B cell (primary cell): ENCODE data around the gene MPDZ. TPM values are rescaled to one million over a fixed set of nuclear protein-coding genes. Genes with fewer than 3 reads are reported as not detected.

Experiments used
- ATAC-seq: fragments of 200-7000 bp; cut with Tn5 transposase; one replicate; pipeline ENCODE4 v1.10.0; 2021; ENCODE audit warnings: low read depth, mild to moderate bottlenecking, moderate number of reproducible peaks, moderate library complexity
- CTCF ChIA-PET: fragments of 350-600 bp; sonication (Branson Sonifier 250); formaldehyde crosslinking; loops from one replicate; lab custom pipeline; 2021; ENCODE audit warnings: antibody characterized with exemption, inconsistent platforms; lab: Charles Lee
- POLR2A ChIA-PET: fragments of 350-600 bp; sonication (Branson Sonifier 250); formaldehyde crosslinking; loops from one replicate; lab custom pipeline; 2021; ENCODE audit warnings: antibody characterized with exemption; lab: Charles Lee
- DNase-seq: peaks from one replicate; pipeline ENCODE4 v3.0.0; 2013
- H2AFZ ChIP-seq: 2 replicates; pipeline ENCODE4 v1.6.1; 2012; ENCODE audit warnings: mild to moderate bottlenecking, low read depth, low read length; ENCODE audit not compliant: insufficient read depth, poor library complexity, severe bottlenecking
- H3K27ac ChIP-seq, 2 donors: 1 replicate in 1 of 2; 2 replicates in 1 of 2; pipeline ENCODE4 v1.5.1; 2012 to 2013; ENCODE audit warnings: low read length in 2 of 2, mild to moderate bottlenecking in 2 of 2, moderate library complexity in 1 of 2
- H3K27me3 ChIP-seq, 4 experiments: fragments of 200-600 bp in 1 of 4; sonication (generic) in 1 of 4; replicated peaks in 1 of 4; 1 replicate in 2 of 4; 2 replicates in 2 of 4; pipeline versions ENCODE4 v1.6.1 to v1.7.0; 2013 to 2016; ENCODE audit warnings: low read length in 3 of 4, mild to moderate bottlenecking in 2 of 4, mixed read lengths in 1 of 4, moderate library complexity in 1 of 4; ENCODE audit not compliant: insufficient read depth in 4 of 4, control insufficient read depth in 3 of 4; ENCODE audit errors: control extremely low read depth in 1 of 4
- H3K36me3 ChIP-seq, 2 experiments: replicated peaks in 1 of 2; 1 replicate in 1 of 2; 2 replicates in 1 of 2; pipeline versions ENCODE4 v1.6.1 to v1.7.1; 2013; ENCODE audit warnings: low read length in 1 of 2; ENCODE audit not compliant: insufficient read depth in 2 of 2, control insufficient read depth in 1 of 2; ENCODE audit errors: control extremely low read depth in 1 of 2, extremely low read depth in 1 of 2
- H3K4me1 ChIP-seq, 2 donors: fragments of 200-600 bp in 1 of 2; sonication (generic) in 1 of 2; 1 replicate in 1 of 2; 2 replicates in 1 of 2; pipeline versions ENCODE4 v1.5.1 to v1.6.1; 2013 to 2017; ENCODE audit warnings: low read length in 2 of 2; ENCODE audit not compliant: control insufficient read depth in 2 of 2, insufficient read depth in 2 of 2
- H3K4me2 ChIP-seq: replicated peaks from 2 replicates; pipeline ENCODE3; 2012; ENCODE audit warnings: mild to moderate bottlenecking, low read depth, low read length; ENCODE audit not compliant: poor library complexity, severe bottlenecking
- H3K4me3 ChIP-seq, 5 experiments: fragments of 200-600 bp in 1 of 5; sonication (generic) in 1 of 5; 1 replicate in 3 of 5; 2 replicates in 2 of 5; pipeline versions ENCODE4 v1.5.1 to v1.7.0; 2011 to 2016; ENCODE audit warnings: low read length in 4 of 5, mild to moderate bottlenecking in 4 of 5, low read depth in 2 of 5, control low read depth in 1 of 5, moderate library complexity in 1 of 5; ENCODE audit not compliant: insufficient read depth in 1 of 5; ENCODE audit errors: control extremely low read depth in 1 of 5, extremely low read depth in 1 of 5
- H3K79me2 ChIP-seq: fragments of 200-600 bp; sonication (generic); one replicate; pipeline ENCODE4 v1.6.0; 2016; ENCODE audit warnings: low read length; ENCODE audit not compliant: control insufficient read depth, insufficient read depth
- H3K9ac ChIP-seq: fragments of 200-600 bp; sonication (generic); 2 replicates; pipeline ENCODE4 v1.6.1; 2017; ENCODE audit warnings: mild to moderate bottlenecking, low read length, moderate library complexity
- H3K9me3 ChIP-seq, 3 donors: one replicate each; pipeline versions ENCODE4 v1.6.1 to v1.7.1; 2013; ENCODE audit warnings: low read length in 2 of 3; ENCODE audit not compliant: control insufficient read depth in 2 of 3, insufficient read depth in 1 of 3; ENCODE audit errors: control extremely low read depth in 1 of 3
- H4K20me1 ChIP-seq: 2 replicates; pipeline ENCODE4 v1.6.0; 2012; ENCODE audit warnings: mild to moderate bottlenecking, low read length; ENCODE audit not compliant: insufficient read depth, control insufficient read depth, poor library complexity, severe bottlenecking
- H3K27ac Mint-ChIP-seq: one replicate; pipeline ENCODE4 v1.8.0; 2021; ENCODE audit warnings: mixed read lengths
- H3K27me3 Mint-ChIP-seq: one replicate; pipeline ENCODE4 v1.8.0; 2021; ENCODE audit warnings: mixed read lengths
- H3K4me1 Mint-ChIP-seq: one replicate; pipeline ENCODE4 v1.8.0; 2021; ENCODE audit warnings: mixed read lengths
- H3K4me3 Mint-ChIP-seq: one replicate; pipeline ENCODE4 v1.8.0; 2021; ENCODE audit warnings: mixed read lengths
- H3K9me3 Mint-ChIP-seq: one replicate; pipeline ENCODE4 v1.8.0; 2022; ENCODE audit warnings: mixed read lengths; ENCODE audit not compliant: insufficient read depth
- EZH2 ChIP-seq: IDR thresholded peaks from 2 replicates; pipeline ENCODE4 v1.6.1; 2012; ENCODE audit warnings: borderline replicate concordance, low read depth, mild to moderate bottlenecking, moderate library complexity, low read length; ENCODE audit not compliant: insufficient read depth, poor library complexity, severe bottlenecking
- WGBS: methylation state at CpG from one replicate; pipeline ENCODE4 v1.1.5; 2013; ENCODE audit warnings: missing lambda C conversion rate; ENCODE audit not compliant: insufficient coverage; 5-methylcytosine and 5-hydroxymethylcytosine counted together
- intact Hi-C: fragments of 100-400 bp; cut with micrococcal nuclease; formaldehyde crosslinking; loops from one replicate; pipeline ENCODE4 v1.10.0; 2022
- polyA plus RNA-seq: library from polyadenylated mRNA; depleted of rRNA; stranded (reverse); fragments of >200 nt; gene quantifications from 2 replicates; pipeline ENCODE4 v1.2.3, GENCODE V29; 2012
- total RNA-seq, 2 donors: library from RNA; stranded (reverse); fragments of 120-200 nt in 1 of 2; gene quantifications; 1 replicate in 1 of 2; 2 replicates in 1 of 2; pipeline versions ENCODE4 v1.2.3 to v1.2.4, GENCODE V29; 2013 to 2022
- TF ChIP-seq, protein P1 (sequence below): fragments of 200-600 bp; IDR thresholded peaks from one replicate; pipeline ENCODE4 v1.8.0; 2022; ENCODE audit warnings: antibody characterized with exemption, mild to moderate bottlenecking

Gene MPDZ
- total and polyA plus RNA-seq, 2 donors (not counting 1 experiment from before 2014, with no cell fraction given) = not detected

DNA sequence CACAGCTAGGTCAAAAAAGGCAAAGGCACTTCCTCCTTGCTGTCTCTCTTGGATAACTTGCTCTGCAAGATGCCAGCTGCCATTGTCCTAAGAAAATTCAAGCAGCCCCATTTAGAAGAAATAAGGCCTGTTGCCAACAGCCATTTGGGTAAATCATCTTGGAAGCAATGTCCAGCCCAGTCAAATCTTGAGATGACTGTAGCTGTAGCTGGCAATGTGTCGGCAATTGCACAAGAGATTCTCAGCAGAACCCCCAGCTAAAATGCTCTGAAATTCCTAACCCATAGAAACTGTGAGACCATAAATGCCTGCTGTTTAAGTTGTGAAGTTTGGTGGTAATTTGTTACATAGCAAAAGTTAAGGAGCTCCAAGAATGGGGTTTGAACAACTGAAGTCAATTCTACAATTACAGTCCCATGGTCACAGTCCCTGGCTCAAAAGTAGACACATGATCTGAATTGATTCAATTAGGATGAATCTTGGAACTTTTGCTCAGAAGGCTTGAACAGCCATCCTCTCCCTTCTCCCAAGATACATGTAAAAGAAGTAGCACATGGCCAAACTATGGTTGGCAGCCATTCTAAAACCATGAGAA lies 151.1 kb downstream of the MPDZ start:
- no peak for ATAC-seq
- peaks cover 3% of the 10 kb centered on the region for H3K9me3 Mint-ChIP-seq
- CTCF ChIA-PET = no interaction called here

DNA sequence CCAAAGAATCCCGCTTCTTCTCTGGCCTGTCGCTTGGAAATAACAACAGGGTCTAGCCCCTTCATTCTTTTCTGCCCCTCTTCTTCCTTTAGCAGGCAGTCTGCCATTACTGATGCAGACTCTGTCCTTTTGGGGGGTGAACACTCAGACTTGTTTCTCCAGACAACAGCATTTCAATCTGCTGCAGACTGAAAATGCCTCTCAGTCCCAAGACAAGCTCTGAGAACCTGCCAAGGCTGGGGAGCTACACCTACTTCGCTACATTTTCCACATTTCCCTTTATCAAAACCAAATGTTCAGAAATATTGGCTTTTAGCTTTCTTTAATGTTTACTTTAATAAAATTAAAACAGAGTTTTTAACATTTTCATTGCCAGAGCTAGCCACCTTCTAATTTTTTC lies 152.4 kb downstream of the MPDZ start:
- Histone ChIP-seq H3K4me1 (no peaks in the 10 kb centered on the region), H3K27ac (no peak overlapping the region), H3K4me2 (no peak overlapping the region), H3K4me3 (no peak overlapping the region), H3K79me2 (no peaks in the 10 kb centered on the region), H3K27me3 (no peaks in the 10 kb centered on the region), H2AFZ (no peak overlapping the region), H3K9ac (no peak overlapping the region), H3K36me3 (no peaks in the 10 kb centered on the region), H3K9me3 (no peaks in the 10 kb centered on the region), H4K20me1 (no peaks in the 10 kb centered on the region)
- Mint-ChIP-seq H3K9me3 (peaks cover 3% of the 10 kb centered on the region), H3K4me3 (no peak overlapping the region), H3K4me1 (no peaks in the 10 kb centered on the region), H3K27me3 (no peaks in the 10 kb centered on the region), H3K27ac (no peak overlapping the region)
- TF ChIP-seq, protein P1, sequence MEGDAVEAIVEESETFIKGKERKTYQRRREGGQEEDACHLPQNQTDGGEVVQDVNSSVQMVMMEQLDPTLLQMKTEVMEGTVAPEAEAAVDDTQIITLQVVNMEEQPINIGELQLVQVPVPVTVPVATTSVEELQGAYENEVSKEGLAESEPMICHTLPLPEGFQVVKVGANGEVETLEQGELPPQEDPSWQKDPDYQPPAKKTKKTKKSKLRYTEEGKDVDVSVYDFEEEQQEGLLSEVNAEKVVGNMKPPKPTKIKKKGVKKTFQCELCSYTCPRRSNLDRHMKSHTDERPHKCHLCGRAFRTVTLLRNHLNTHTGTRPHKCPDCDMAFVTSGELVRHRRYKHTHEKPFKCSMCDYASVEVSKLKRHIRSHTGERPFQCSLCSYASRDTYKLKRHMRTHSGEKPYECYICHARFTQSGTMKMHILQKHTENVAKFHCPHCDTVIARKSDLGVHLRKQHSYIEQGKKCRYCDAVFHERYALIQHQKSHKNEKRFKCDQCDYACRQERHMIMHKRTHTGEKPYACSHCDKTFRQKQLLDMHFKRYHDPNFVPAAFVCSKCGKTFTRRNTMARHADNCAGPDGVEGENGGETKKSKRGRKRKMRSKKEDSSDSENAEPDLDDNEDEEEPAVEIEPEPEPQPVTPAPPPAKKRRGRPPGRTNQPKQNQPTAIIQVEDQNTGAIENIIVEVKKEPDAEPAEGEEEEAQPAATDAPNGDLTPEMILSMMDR = no peak
- no peak for TF ChIP-seq EZH2
- intact Hi-C loops = no loop called here
- ChIA-PET POLR2A (no interaction called here), CTCF (no interaction called here)
- DNase-seq = no peak
- 95% methylated on average over 2 of the region's 3 CpGs for WGBS
- ATAC-seq = no peak

More for the DNA sequence above, 151.1 kb downstream of the MPDZ start:
- Histone ChIP-seq H2AFZ (no peak overlapping the region), H3K9me3 (no peaks in the 10 kb centered on the region), H4K20me1 (no peaks in the 10 kb centered on the region), H3K79me2 (no peaks in the 10 kb centered on the region), H3K9ac (no peak overlapping the region), H3K27me3 (no peaks in the 10 kb centered on the region), H3K4me3 (no peak overlapping the region), H3K27ac (no peak overlapping the region), H3K4me2 (no peak overlapping the region), H3K4me1 (no peaks in the 10 kb centered on the region), H3K36me3 (no peaks in the 10 kb centered on the region)
- POLR2A ChIA-PET = no interaction called here
- intact Hi-C loops = no loop called here
- no peaks in the 10 kb centered on the region for H3K27me3 Mint-ChIP-seq
- H3K4me1 Mint-ChIP-seq = no peaks in the 10 kb centered on the region
- WGBS = no CpG with 5 or more reads among the region's 1 CpG
- DNase-seq = no peak
- no peak overlapping the region for H3K4me3 Mint-ChIP-seq
- TF ChIP-seq EZH2 = no peak
- TF ChIP-seq, protein P1 = no peak
- H3K27ac Mint-ChIP-seq = no peak overlapping the region
